RPMI8226 (cell line): ENCODE data around the gene PDE1A.
"Not testable (repeated sequence)": the region's sequence is repeated elsewhere in the genome, so short reads cannot be mapped to it uniquely, and the experiment has no call there.

Experiments
- DNase-seq: peaks from one replicate; pipeline ENCODE4 v3.0.0-alpha.2; 2015

The PDE1A gene

GRCh38 chr2:182404975-182405561 is 21.8 kb downstream of the PDE1A start:
- no peak for DNase-seq

DNA sequence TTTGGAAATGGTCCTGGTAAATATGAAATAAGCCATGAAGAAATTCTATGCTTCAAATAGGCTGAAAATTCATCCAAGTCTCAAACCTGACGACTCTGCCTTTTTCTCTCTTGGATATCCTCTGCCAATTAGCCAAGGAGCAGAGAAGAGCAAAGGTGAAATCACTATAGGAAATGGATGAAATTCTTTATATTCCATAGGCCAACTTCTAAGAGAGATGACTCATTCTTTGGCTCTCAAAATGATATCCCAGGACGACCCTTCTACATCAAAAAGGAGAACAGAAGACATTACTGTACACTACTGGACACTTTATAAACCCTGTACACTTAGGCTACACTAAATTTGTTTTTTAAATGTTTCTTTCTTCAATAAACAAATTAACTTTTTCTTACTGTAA is 22.7 kb downstream of the PDE1A start:
- DNase-seq, result no peak

GRCh38 chr2:182393270-182393760 is 33.5 kb downstream of the PDE1A start:
- no peak for DNase-seq

- no peak for DNase-seq
Measured at GRCh38 chr2:182391443-182391842, 35.4 kb downstream of the PDE1A start.

DNA sequence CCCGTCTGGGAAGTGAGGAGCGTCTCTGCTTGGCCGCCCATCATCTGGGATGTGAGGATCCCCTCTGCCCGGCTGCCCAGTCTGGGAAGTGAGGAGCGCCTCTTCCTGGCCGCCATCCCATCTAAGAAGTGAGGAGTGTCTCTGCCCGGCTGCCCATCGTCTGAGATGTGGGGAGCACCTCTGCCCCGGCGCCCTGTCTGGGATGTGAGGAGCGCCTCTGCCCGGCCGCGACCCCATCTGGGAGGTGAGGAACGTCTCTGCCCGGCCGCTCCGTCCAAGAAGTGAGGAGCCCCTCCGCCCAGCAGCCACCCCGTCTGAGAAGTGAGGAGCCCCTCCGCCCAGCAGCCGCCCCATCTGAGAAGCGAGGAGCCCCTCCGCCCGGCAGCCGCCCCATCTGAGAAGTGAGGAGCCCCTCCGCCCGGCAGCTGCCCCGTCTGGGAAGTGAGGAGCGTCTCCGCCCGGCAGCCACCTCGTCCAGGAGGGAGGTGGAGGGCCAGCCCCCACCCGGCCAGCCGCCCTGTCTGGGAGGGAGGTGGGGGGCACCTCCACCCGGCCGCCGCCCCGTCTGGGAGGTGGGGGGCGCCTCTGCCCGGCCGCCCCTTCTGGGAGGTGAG is 40.5 kb downstream of the PDE1A start:
- DNase-seq, result not testable (repeated sequence)

GRCh38 chr2:182384860-182385259 is 42.0 kb downstream of the PDE1A start:
- no peak for DNase-seq

DNA sequence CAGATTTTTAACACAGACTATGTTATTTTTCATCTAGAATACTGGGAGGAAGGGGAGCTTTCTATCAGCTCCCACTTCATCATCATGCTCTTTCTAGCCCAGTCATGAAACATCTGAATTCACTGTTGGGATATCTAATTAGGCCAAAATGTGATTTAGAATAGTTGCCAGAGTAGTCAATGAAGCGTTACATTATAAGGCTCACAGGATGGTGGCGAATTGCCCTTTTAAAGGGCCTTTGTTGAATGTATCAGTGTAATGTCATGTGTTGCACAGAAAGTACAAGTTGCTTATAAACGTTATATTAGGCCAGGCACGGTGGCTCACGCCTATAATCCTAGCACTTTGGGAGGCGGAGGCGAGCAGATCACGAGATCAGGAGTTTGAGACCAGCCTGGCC is 45.6 kb downstream of the PDE1A start:
- no peak for DNase-seq

DNA sequence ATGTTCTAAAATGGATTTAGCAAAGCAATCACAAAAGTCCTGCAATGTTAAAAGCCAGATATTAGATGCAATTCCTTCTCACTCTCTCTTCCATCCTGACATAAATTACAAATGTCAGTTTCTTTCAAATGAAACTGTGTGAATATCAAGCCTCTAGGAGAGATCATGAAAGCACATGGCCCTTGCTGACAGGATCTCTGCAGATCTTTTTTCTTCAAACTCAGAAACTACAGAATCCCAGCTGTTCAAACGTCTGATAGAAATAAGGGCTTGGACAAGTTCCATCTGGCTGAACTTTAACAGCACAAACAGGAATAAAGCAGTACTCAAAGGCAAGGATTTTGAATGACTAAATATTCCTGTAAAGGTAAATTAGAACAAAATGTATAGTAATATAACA is 47.6 kb downstream of the PDE1A start:
- no peak for DNase-seq

GRCh38 chr2:182378759-182379158 is 48.1 kb downstream of the PDE1A start:
- DNase-seq, result no peak

DNA sequence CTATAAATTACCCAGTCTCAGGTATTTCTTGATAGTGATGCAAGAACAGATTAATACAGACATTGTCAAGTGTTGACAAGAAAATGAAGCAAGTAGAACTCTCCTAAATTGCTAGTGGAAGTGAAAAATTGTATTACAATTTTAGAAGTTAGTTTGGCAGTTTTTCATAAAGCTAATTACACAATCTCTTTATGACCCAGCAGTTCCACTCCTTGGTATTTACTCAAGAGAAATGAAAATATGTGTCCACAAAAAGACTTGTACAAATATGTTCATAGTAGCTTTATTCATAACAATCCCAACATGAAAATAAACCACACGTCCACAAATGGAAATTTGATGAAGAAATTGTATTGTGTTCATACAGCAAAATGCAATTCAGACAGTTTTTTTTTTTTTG is 49.4 kb downstream of the PDE1A start:
- DNase-seq, result no peak

DNA sequence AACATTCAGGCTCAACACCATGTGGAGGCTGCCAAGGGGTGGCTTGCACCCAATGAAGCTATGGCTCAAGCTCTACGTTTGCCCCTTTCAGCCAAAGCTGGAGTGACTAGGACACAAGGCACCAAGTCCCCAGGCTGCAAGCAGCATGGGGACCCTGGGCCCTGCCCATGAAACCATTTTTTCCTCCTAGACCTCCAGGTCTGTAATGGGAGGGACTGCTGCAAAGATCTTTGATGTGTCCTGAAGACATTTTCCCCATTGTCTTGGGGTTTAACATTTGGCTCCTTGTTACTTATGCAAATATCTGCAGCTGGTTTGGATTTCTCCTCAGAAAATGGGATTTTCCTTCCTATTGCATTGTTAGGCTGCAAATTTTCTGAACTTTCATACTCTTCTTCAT is 51.0 kb downstream of the PDE1A start:
- DNase-seq, result no peak

- DNase-seq, result no peak
Measured at GRCh38 chr2:182372661-182373060, 54.2 kb downstream of the PDE1A start.

DNA sequence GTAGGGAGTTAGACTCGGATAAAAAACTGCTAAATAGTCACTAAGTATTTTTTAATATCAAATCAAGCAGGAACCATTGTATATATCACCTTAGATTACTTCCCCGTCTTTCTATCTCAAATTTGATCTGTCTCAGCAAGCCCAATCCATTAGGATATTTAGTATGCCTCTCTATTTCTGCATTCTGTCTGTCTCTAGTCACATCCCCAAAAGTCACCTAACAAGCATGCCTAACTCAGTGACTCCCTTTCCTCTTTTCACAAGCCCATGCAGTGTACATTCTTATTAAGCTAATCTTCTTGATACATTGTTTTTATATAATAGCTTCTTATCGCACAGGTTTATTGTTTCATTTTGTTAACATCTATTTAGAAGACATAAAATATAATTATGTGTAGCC is 57.8 kb downstream of the PDE1A start:
- no peak for DNase-seq

DNA sequence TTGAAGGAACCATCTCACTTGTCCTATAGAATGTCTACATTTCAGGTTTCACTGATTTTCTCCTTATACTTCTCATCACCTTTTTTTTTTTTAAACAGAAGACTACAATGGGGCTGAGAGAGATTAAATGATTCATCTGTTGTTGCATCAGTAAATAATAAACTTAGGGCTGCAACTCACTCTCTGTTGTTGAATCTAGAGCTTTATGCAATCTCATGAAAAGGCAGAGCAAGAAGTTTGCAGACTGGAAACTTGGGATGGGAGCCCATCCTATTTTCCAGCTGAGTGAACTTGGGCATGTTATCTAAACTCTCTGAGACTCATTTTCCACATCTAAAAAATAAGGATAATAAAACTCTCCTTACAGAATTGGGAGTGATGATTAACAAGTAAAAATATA is 58.4 kb downstream of the PDE1A start:
- DNase-seq, result no peak

DNA sequence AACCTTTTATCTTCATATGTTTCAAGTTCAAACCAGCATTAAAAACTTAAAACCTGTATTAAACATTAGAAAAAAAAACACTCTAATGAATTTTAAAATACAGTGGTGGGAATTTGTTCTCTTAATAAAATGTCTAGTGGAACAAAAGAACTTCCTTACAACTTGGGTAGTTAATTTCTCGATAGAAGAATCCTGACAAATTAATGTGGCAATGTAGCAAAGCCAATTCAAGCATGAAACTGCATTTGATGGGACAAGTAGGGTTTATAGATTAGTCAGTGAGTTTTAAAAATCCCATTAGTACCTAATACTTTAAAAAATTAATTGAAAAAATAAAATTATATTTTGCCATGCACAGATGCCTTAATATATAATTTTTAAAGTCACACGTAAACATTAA is 59.4 kb downstream of the PDE1A start:
- DNase-seq, result no peak

DNA sequence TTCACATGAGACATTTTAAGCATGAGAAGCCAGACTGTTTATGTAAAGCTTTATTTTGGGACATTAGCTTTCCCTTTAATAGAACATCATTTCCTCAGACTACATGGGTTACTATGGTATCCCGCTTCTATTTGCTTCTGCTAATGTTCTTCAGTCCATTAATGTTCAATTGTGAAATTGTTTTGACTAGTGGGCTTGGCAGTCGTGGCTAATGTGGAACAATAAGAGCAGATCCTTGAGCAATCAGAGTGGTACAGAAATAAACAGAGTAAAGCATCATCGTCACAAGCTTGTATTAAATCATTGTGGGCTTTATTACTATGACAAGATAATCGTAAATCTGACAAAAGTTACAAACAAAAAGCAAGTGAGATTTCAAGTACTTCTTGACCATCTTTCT is 60.2 kb downstream of the PDE1A start:
- DNase-seq, result no peak

DNA sequence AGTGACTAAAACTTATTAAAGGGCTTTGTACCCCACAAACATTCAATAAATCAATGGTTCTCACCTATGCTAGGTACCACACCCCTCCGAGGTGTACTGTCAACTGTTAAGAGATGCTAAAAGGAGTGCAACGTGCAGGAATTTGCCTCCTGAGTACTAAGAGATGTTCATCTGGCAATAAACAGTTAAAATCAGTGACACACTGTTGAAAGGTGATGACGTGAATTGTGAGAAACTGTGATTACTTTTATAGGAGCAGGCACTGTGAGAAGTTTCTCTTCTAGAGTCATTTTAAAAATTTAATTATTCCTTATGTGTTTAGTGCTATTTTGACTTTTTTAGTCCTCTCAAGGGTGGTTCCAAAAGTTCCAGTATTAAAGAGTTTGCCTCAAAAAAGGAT is 61.0 kb downstream of the PDE1A start:
- no peak for DNase-seq

DNA sequence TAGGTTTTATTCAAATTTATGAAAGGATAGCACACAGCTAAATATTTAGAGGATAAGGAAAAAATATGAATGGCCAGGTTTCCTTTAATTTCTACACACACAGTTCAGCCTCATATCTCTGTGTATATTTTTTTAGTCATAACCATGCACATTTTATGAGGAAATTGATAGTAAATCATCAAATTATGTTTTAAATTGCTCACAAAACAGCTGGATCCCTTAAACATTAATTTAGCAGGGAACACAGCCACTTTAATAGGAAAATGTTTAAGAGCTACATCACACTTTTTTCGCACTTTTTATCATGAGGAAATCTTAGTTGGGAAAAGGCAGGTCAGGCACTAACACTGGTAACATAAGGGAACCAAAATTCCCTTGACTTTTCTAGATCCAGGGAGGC is 65.4 kb downstream of the PDE1A start:
- DNase-seq, result no peak

- no peak for DNase-seq
Measured at GRCh38 chr2:182360663-182361260, 66.1 kb downstream of the PDE1A start.

- DNase-seq, result no peak
Measured at GRCh38 chr2:182359990-182360662, 66.7 kb downstream of the PDE1A start.

- no peak for DNase-seq
Measured at GRCh38 chr2:182359027-182359989, 67.5 kb downstream of the PDE1A start.

GRCh38 chr2:182358601-182359000 is 68.2 kb downstream of the PDE1A start:
- DNase-seq, result no peak

GRCh38 chr2:182355815-182356214 is 71.0 kb downstream of the PDE1A start:
- DNase-seq, result no peak
